ENCODE results near the gene GPC5. TPM values are rescaled to one million over a fixed set of nuclear protein-coding genes. Genes with fewer than 3 reads are reported as not detected.

GPC5 gene
- total and polyA plus RNA-seq, 9 of the 15 experiments (the other 6 are each of a cell fraction or from before 2014, with no cell fraction given): 0.18 to 0.27 TPM; not detected in 7

DNA sequence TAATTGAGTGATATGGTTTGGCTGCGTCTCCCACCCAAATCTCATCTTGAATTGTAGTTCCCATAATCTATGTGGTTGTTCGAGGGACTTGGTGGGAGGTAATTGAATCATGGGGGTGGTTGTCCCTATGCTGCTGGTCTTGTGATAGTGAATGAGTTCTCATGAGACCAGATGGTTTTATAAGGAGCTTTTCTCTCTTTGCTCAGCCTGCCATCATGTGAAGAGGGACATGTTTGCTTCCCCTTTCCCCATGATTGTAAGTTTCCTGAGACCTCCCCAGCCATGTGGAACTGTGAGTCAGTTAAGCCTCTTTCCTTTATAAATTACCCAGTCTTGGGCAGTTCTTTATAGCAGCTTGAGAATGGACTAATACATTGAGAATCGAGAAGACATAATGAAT, 480.1 kb downstream of the GPC5 start:
- FAIRE-seq (no peak), DNase-seq (ENCODE audit: extremely low read depth in 1 of 4, low spot score in 3 of 4) (no peak), ATAC-seq (no peak)
- no peaks in the 10 kb centered on the region for H4K20me1 ChIP-seq (replicated peaks; ENCODE audit: control insufficient read depth, insufficient read depth, low read length)
- H3K4me1 ChIP-seq (replicated peaks in 1 of 2; ENCODE audit: control insufficient read depth in 2 of 2, insufficient read depth in 2 of 2, low read length in 2 of 2): no peaks in the 10 kb centered on the region
- no peaks in the 10 kb centered on the region for H3K27me3 ChIP-seq (ENCODE audit: control insufficient read depth in 2 of 2, insufficient read depth in 2 of 2, low read length in 2 of 2)
- H3K9me3 ChIP-seq (replicated peaks; ENCODE audit: control insufficient read depth, insufficient read depth, low read depth, low read length): no peaks in the 10 kb centered on the region
- in situ Hi-C loops (cut with MboI) (no loop called here), intact Hi-C loops (cut with micrococcal nuclease) (no loop called here)
- CTCF ChIA-PET (ENCODE audit: low intra/inter-chr PET ratio): no interaction called here
- no peaks in the 10 kb centered on the region for H3K79me2 ChIP-seq (ENCODE audit: control insufficient read depth, insufficient read depth, low read length)
- H2AFZ ChIP-seq (ENCODE audit: low read depth, low read length): no peak overlapping the region
- H3K36me3 ChIP-seq (ENCODE audit: control insufficient read depth, insufficient read depth, low read length): no peaks in the 10 kb centered on the region
- POLR2A ChIA-PET: no interaction called here
- no peak overlapping the region for H3K4me3 ChIP-seq
- BruUV-seq (replicated peaks): no TSS peak
- no peak overlapping the region for H3K27ac ChIP-seq (ENCODE audit: extremely low read depth, low read depth, low read length)
- 7% methylated on average over 3 of the region's 3 CpGs for WGBS (ENCODE audit: insufficient coverage, low coverage, missing lambda C conversion rate)
- no peak overlapping the region for H3K9ac ChIP-seq (ENCODE audit: insufficient read depth in 1 of 2, low read depth in 2 of 2, low read length in 2 of 2)
- H3K4me2 ChIP-seq (ENCODE audit: insufficient read depth, low read length): no peak overlapping the region
- no peaks in the 10 kb centered on the region for H3K9me1 ChIP-seq (ENCODE audit: control insufficient read depth, insufficient read depth, low read length)
- TF ChIP-seq ZFP36 (IDR thresholded peaks at IDR 0.05; ENCODE audit: low read depth, low read length, partially characterized antibody) (no peak), CTCF (IDR thresholded peaks at IDR 0.05 in 2 of 3, conservative IDR thresholded peaks at IDR 0.05 in 1 of 3; ENCODE audit: insufficient read depth in 2 of 3, low read depth in 1 of 3, low read length in 3 of 3) (no peak), SFPQ (IDR thresholded peaks at IDR 0.05; ENCODE audit: low read depth, low read length) (no peak), ZNF584 (CRISPR knock-in tag; IDR thresholded peaks at IDR 0.05; ENCODE audit: low read depth) (no peak), CBX1 (IDR thresholded peaks at IDR 0.05; ENCODE audit: low read depth) (no peak), REST (IDR thresholded peaks at IDR 0.05; ENCODE audit: borderline replicate concordance) (no peak), REST (CRISPR knock-in tag; IDR thresholded peaks at IDR 0.05; ENCODE audit: low read depth) (no peak), RNF219 (CRISPR knock-in tag; IDR thresholded peaks at IDR 0.05) (no peak)
